HepG2 (cell line): ENCODE data around the gene DENND5B. TPM values are rescaled to one million over a fixed set of nuclear protein-coding genes. Genes with fewer than 3 reads are reported as not detected.
A peak's percentile ranks its signal among the peaks of the same experiment; 100 is the strongest.

Experiments used
- AHR ChIP-seq: IDR thresholded peaks from 2 replicates; pipeline ENCODE4 v1.6.1; 2018; ENCODE audit warnings: missing genetic modification reagents, missing compliant biosample characterization
- ARNTL ChIP-seq: sonication (generic); formaldehyde crosslinking; IDR thresholded peaks from 2 replicates; pipeline ENCODE4 v1.4.0; 2020; ENCODE audit warnings: mild to moderate bottlenecking, missing genetic modification reagents
- CBFB ChIP-seq: sonication (generic); formaldehyde crosslinking; IDR thresholded peaks from 2 replicates; pipeline ENCODE4 v1.4.0; 2020; ENCODE audit warnings: missing genetic modification reagents
- GATA4 ChIP-seq: sonication (generic); IDR thresholded peaks from 2 replicates; pipeline ENCODE4 v1.6.1; 2016; ENCODE audit warnings: antibody characterized with exemption, low read depth, borderline replicate concordance
- GLI4 ChIP-seq: sonication (generic); formaldehyde crosslinking; IDR thresholded peaks from 2 replicates; pipeline ENCODE4 v1.5.1; 2020; ENCODE audit warnings: missing genetic modification reagents, mild to moderate bottlenecking, moderate library complexity, borderline replicate concordance
- KLF15 ChIP-seq: sonication (generic); formaldehyde crosslinking; IDR thresholded peaks from 2 replicates; pipeline ENCODE4 v1.8.1; 2023; ENCODE audit warnings: borderline replicate concordance, mild to moderate bottlenecking, inconsistent platforms, missing genetic modification reagents, mixed read lengths
- PHF21A ChIP-seq: sonication (generic); formaldehyde crosslinking; IDR thresholded peaks from 2 replicates; pipeline ENCODE4 v1.5.0; 2020; ENCODE audit warnings: mild to moderate bottlenecking, missing genetic modification reagents
- POLR2A ChIP-seq, 2 experiments: IDR thresholded peaks; 2 replicates each; pipeline ENCODE4 v1.6.1; 2011; ENCODE audit warnings: low read depth in 2 of 2, low read length in 2 of 2, mild to moderate bottlenecking in 1 of 2, moderate library complexity in 1 of 2; ENCODE audit not compliant: insufficient read depth in 1 of 2
- SKI ChIP-seq: fragments of 450-650 bp; IDR thresholded peaks from one replicate; pipeline ENCODE4 v1.6.1; 2018; ENCODE audit warnings: mild to moderate bottlenecking; ENCODE audit not compliant: partially characterized antibody
- SMARCE1 ChIP-seq: fragments of 450-650 bp; IDR thresholded peaks from 2 replicates; pipeline ENCODE4 v1.6.1; 2017; ENCODE audit warnings: borderline replicate concordance
- SRSF1 ChIP-seq: fragments of 200-400 bp; formaldehyde crosslinking; optimal IDR thresholded peaks from 2 replicates; pipeline ENCODE3; 2017; ENCODE audit warnings: mild to moderate bottlenecking, low read depth, low read length, moderate library complexity
- TCF12 ChIP-seq, 2 experiments: fragments of 450-650 bp in 1 of 2; sonication (generic) in 1 of 2; formaldehyde crosslinking in 1 of 2; IDR thresholded peaks; 2 replicates each; pipeline versions ENCODE4 v1.6.1 to v1.8.0; 2017 to 2022; ENCODE audit warnings: antibody characterized with exemption in 1 of 2, mild to moderate bottlenecking in 1 of 2, missing genetic modification reagents in 1 of 2, moderate library complexity in 1 of 2
- ZC3H4 ChIP-seq: sonication (generic); formaldehyde crosslinking; IDR thresholded peaks from 2 replicates; pipeline ENCODE4 v1.4.0; 2020; ENCODE audit warnings: missing genetic modification reagents, borderline replicate concordance
- ZMYM4 ChIP-seq: sonication (generic); formaldehyde crosslinking; IDR thresholded peaks from 2 replicates; pipeline ENCODE4 v1.8.1; 2023; ENCODE audit warnings: mild to moderate bottlenecking, missing genetic modification reagents
- ZNF232 ChIP-seq: sonication (generic); formaldehyde crosslinking; IDR thresholded peaks from 2 replicates; pipeline ENCODE4 v1.4.0; 2020; ENCODE audit warnings: missing genetic modification reagents, borderline replicate concordance
- ZNF329 ChIP-seq: sonication (generic); formaldehyde crosslinking; IDR thresholded peaks from 2 replicates; pipeline ENCODE4 v1.9.0; 2021; ENCODE audit warnings: low read depth, mild to moderate bottlenecking, missing genetic modification reagents
- ZNF644 ChIP-seq: IDR thresholded peaks from 2 replicates; pipeline ENCODE4 v1.6.1; 2016; ENCODE audit warnings: low read depth
- ZNF761 ChIP-seq: sonication (generic); formaldehyde crosslinking; conservative IDR thresholded peaks from 2 replicates; pipeline ENCODE4 v1.4.0; 2020; ENCODE audit warnings: mild to moderate bottlenecking, missing genetic modification reagents
- ZNF839 ChIP-seq: sonication (generic); formaldehyde crosslinking; IDR thresholded peaks from 2 replicates; pipeline ENCODE4 v1.4.0; 2020; ENCODE audit warnings: missing genetic modification reagents, mild to moderate bottlenecking, borderline replicate concordance
- ZSCAN25 ChIP-seq: sonication (generic); formaldehyde crosslinking; IDR thresholded peaks from 2 replicates; pipeline ENCODE4 v1.8.0; 2022; ENCODE audit warnings: mild to moderate bottlenecking, missing genetic modification reagents
- polyA plus RNA-seq, 8 experiments: library from polyadenylated mRNA; depleted of rRNA in 3 of 8; stranded (reverse) in 7 of 8; unstranded in 1 of 8; fragments of >200 nt; fragmentation: Illumina TruSeq in 4 of 8; extraction: Trizol in 4 of 8; gene quantifications; 2 replicates each; pipeline versions ENCODE4 v1.2.1 to v1.2.3, GENCODE V29; 2011 to 2016; ENCODE audit warnings: low read depth in 4 of 8, missing spikeins in 1 of 8, mixed read lengths in 1 of 8; ENCODE audit not compliant: insufficient read depth in 1 of 8
- total RNA-seq, 5 experiments: library from RNA; depleted of rRNA; stranded (reverse); fragments of >200 nt; fragmentation: Illumina TruSeq; extraction: Trizol; gene quantifications; 2 replicates each; pipeline ENCODE4 v1.2.3, GENCODE V29; 2016; ENCODE audit warnings: low read depth in 1 of 5
- TF ChIP-seq, protein P1 (sequence below): sonication (generic); formaldehyde crosslinking; conservative IDR thresholded peaks from 2 replicates; pipeline ENCODE4 v1.4.0; 2020; ENCODE audit warnings: missing genetic modification reagents
- TF ChIP-seq, protein P2 (sequence below): sonication (generic); formaldehyde crosslinking; IDR thresholded peaks from 2 replicates; pipeline ENCODE4 v1.5.1; 2020; ENCODE audit warnings: mild to moderate bottlenecking, missing genetic modification reagents, moderate library complexity
- TF ChIP-seq, protein P3 (sequence below): sonication (generic); formaldehyde crosslinking; IDR thresholded peaks from 2 replicates; pipeline ENCODE4 v1.4.0; 2020; ENCODE audit warnings: missing genetic modification reagents
- TF ChIP-seq, protein P4 (sequence below): sonication (generic); formaldehyde crosslinking; conservative IDR thresholded peaks from 2 replicates; pipeline ENCODE4 v1.8.1; 2023; ENCODE audit warnings: missing genetic modification reagents
- TF ChIP-seq, protein P5 (sequence below): sonication (generic); formaldehyde crosslinking; IDR thresholded peaks from 2 replicates; pipeline ENCODE4 v1.4.0; 2020; ENCODE audit warnings: missing genetic modification reagents

DENND5B gene
- total and polyA plus RNA-seq, 2 of the 13 experiments (the other 11 are each of a cell fraction or from before 2014, with no cell fraction given) = 14.7 to 18.7 TPM

DNA sequence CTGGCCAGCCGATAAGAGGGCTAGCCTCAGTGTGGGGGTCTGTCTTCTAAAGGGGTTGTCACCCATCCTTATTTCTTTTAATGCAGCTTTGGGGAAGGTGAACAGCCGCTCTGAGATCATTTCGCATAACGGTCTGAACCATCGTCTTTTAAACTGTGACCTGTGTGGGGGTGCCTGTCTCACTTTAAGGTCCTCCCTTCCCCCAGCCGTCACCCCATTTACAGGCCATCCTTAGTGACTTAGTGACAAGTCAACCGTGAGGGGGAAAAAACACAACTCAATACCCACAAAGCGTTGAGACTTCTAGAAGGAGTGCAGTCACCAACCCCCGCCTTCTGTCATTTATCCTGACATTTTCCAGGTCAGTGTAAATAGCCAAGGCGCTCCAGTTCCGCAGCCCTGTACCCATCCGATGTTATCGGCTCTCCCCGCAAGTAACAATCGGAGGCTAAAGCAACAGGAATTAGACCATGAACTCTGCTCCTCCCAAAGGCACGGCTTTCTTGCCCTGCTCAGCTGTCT is 505 bp upstream of the DENND5B start (continued):
- TF ChIP-seq ZNF644 = no peak
- TF ChIP-seq, protein P1, sequence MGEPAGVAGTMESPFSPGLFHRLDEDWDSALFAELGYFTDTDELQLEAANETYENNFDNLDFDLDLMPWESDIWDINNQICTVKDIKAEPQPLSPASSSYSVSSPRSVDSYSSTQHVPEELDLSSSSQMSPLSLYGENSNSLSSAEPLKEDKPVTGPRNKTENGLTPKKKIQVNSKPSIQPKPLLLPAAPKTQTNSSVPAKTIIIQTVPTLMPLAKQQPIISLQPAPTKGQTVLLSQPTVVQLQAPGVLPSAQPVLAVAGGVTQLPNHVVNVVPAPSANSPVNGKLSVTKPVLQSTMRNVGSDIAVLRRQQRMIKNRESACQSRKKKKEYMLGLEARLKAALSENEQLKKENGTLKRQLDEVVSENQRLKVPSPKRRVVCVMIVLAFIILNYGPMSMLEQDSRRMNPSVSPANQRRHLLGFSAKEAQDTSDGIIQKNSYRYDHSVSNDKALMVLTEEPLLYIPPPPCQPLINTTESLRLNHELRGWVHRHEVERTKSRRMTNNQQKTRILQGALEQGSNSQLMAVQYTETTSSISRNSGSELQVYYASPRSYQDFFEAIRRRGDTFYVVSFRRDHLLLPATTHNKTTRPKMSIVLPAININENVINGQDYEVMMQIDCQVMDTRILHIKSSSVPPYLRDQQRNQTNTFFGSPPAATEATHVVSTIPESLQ (CRISPR knock-in tag) = no peak
- no peak for TF ChIP-seq GATA4
- TF ChIP-seq, protein P2, sequence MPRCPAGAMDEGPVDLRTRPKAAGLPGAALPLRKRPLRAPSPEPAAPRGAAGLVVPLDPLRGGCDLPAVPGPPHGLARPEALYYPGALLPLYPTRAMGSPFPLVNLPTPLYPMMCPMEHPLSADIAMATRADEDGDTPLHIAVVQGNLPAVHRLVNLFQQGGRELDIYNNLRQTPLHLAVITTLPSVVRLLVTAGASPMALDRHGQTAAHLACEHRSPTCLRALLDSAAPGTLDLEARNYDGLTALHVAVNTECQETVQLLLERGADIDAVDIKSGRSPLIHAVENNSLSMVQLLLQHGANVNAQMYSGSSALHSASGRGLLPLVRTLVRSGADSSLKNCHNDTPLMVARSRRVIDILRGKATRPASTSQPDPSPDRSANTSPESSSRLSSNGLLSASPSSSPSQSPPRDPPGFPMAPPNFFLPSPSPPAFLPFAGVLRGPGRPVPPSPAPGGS (CRISPR knock-in tag) = no peak
- peak; percentile 64; the same call in 1 of the 2 replicates for TF ChIP-seq PHF21A
- no peak for TF ChIP-seq CBFB (CRISPR knock-in tag)
- no peak for TF ChIP-seq ZNF761 (CRISPR knock-in tag)
- no peak for TF ChIP-seq ZC3H4 (CRISPR knock-in tag)
- TF ChIP-seq, protein P3, sequence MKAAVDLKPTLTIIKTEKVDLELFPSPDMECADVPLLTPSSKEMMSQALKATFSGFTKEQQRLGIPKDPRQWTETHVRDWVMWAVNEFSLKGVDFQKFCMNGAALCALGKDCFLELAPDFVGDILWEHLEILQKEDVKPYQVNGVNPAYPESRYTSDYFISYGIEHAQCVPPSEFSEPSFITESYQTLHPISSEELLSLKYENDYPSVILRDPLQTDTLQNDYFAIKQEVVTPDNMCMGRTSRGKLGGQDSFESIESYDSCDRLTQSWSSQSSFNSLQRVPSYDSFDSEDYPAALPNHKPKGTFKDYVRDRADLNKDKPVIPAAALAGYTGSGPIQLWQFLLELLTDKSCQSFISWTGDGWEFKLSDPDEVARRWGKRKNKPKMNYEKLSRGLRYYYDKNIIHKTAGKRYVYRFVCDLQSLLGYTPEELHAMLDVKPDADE (CRISPR knock-in tag) = no peak
- TF ChIP-seq, protein P4, sequence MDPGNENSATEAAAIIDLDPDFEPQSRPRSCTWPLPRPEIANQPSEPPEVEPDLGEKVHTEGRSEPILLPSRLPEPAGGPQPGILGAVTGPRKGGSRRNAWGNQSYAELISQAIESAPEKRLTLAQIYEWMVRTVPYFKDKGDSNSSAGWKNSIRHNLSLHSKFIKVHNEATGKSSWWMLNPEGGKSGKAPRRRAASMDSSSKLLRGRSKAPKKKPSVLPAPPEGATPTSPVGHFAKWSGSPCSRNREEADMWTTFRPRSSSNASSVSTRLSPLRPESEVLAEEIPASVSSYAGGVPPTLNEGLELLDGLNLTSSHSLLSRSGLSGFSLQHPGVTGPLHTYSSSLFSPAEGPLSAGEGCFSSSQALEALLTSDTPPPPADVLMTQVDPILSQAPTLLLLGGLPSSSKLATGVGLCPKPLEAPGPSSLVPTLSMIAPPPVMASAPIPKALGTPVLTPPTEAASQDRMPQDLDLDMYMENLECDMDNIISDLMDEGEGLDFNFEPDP (CRISPR knock-in tag) = no peak
- TF ChIP-seq, protein P5, sequence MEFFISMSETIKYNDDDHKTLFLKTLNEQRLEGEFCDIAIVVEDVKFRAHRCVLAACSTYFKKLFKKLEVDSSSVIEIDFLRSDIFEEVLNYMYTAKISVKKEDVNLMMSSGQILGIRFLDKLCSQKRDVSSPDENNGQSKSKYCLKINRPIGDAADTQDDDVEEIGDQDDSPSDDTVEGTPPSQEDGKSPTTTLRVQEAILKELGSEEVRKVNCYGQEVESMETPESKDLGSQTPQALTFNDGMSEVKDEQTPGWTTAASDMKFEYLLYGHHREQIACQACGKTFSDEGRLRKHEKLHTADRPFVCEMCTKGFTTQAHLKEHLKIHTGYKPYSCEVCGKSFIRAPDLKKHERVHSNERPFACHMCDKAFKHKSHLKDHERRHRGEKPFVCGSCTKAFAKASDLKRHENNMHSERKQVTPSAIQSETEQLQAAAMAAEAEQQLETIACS (CRISPR knock-in tag) = no peak; the same call in 1 of the 2 replicates
- TF ChIP-seq ZNF232 (CRISPR knock-in tag) = no peak
- TF ChIP-seq GLI4 (CRISPR knock-in tag) = no peak
- no peak for TF ChIP-seq TCF12 (IDR thresholded peaks at IDR 0.05)
- TF ChIP-seq TCF12 (CRISPR knock-in tag; IDR thresholded peaks at IDR 0.05) = no peak
- no peak for TF ChIP-seq SKI
- no peak for TF ChIP-seq AHR (CRISPR knock-in tag)
- no peak for TF ChIP-seq ZNF329 (CRISPR knock-in tag)
- TF ChIP-seq KLF15 (CRISPR knock-in tag) = no peak
- TF ChIP-seq ZMYM4 (CRISPR knock-in tag) = 0 out of 2 replicates have a peak, but pooled peaks have one; percentile 25
- TF ChIP-seq SRSF1 = no peak
- TF ChIP-seq ZSCAN25 = no peak
- no peak for TF ChIP-seq ARNTL (CRISPR knock-in tag)
- TF ChIP-seq SMARCE1 = no peak
- TF ChIP-seq POLR2A (IDR thresholded peaks at IDR 0.05; ENCODE audit: insufficient read depth in 1 of 2, low read depth in 2 of 2, low read length in 2 of 2) = no peak
- TF ChIP-seq ZNF839 (CRISPR knock-in tag) = no peak
